A549 (cell line): Measurements from ENCODE around the gene LGALS7B.

Source experiments
- CTCF ChIP-seq: fragments of >200 bp; sonication (Bioruptor Twin); formaldehyde crosslinking; IDR thresholded peaks from 3 replicates; pipeline ENCODE4 v1.5.1; 2016
- EHMT2 ChIP-seq: fragments of 200-600 bp; sonication (generic); IDR thresholded peaks from 2 replicates; pipeline ENCODE4 v1.6.1; 2016; ENCODE audit warnings: antibody characterized with exemption, low read depth, mild to moderate bottlenecking, moderate library complexity
- MAX ChIP-seq: IDR thresholded peaks from 2 replicates; pipeline ENCODE4 v1.6.1; 2012
- PHF8 ChIP-seq: fragments of 200-600 bp; sonication (generic); IDR thresholded peaks from 2 replicates; pipeline ENCODE4 v1.6.1; 2016; ENCODE audit warnings: low read depth, mild to moderate bottlenecking, antibody characterized with exemption, moderate library complexity, borderline replicate concordance
- POLR2A ChIP-seq: IDR thresholded peaks from 2 replicates; pipeline ENCODE4 v1.6.1; 2012; ENCODE audit warnings: mild to moderate bottlenecking, low read length
- ZFP36 ChIP-seq: fragments of 450-650 bp; IDR thresholded peaks from 2 replicates; pipeline ENCODE4 v1.6.1; 2014; ENCODE audit warnings: borderline replicate concordance; ENCODE audit not compliant: partially characterized antibody

GRCh38 chr19:38831142-38831605 is 42.2 kb downstream of the LGALS7B start:
- TF ChIP-seq POLR2A: no peak
- TF ChIP-seq ZFP36: peak; percentile 89
- TF ChIP-seq MAX: no peak
- TF ChIP-seq CTCF: no peak
- TF ChIP-seq PHF8: no peak; the same call in 1 of the 2 replicates
- no peak for TF ChIP-seq EHMT2
